Neutrophil (primary cell): ENCODE measurements around the gene ACTR3C.

Source experiments
- H3K27ac ChIP-seq: fragments of 200-600 bp; sonication (generic); 2 replicates; pipeline ENCODE4 v1.5.1; 2016; ENCODE audit warnings: mild to moderate bottlenecking, moderate library complexity
- H3K27me3 ChIP-seq: fragments of 200-600 bp; sonication (generic); 2 replicates; pipeline ENCODE4 v1.6.0; 2016; ENCODE audit warnings: mild to moderate bottlenecking
- H3K36me3 ChIP-seq: fragments of 200-600 bp; sonication (generic); 2 replicates; pipeline ENCODE4 v1.5.1; 2017
- H3K4me1 ChIP-seq, 2 experiments: fragments of 200-600 bp in 1 of 2; sonication (generic) in 1 of 2; 1 replicate in 1 of 2; 2 replicates in 1 of 2; pipeline versions ENCODE4 v1.5.1 to v1.6.1; 2013 to 2016; ENCODE audit warnings: low read depth in 1 of 2, low read length in 1 of 2, mild to moderate bottlenecking in 1 of 2, moderate library complexity in 1 of 2; ENCODE audit not compliant: control insufficient read depth in 1 of 2, insufficient read depth in 1 of 2
- H3K4me3 ChIP-seq, 2 experiments: fragments of 200-600 bp in 1 of 2; sonication (generic) in 1 of 2; 1 replicate in 1 of 2; 2 replicates in 1 of 2; pipeline ENCODE4 v1.5.1; 2013 to 2016; ENCODE audit warnings: low read depth in 1 of 2, low read length in 1 of 2, mild to moderate bottlenecking in 1 of 2, moderate library complexity in 1 of 2
- H3K9me3 ChIP-seq: fragments of 200-600 bp; sonication (generic); 2 replicates; pipeline ENCODE4 v1.5.1; 2016
- TF ChIP-seq, protein P1 (sequence below): fragments of 200-600 bp; sonication (generic); IDR thresholded peaks from 2 replicates; pipeline ENCODE4 v1.5.1; 2016; ENCODE audit warnings: antibody characterized with exemption

ACTR3C gene

GRCh38 chr7:150357771-150358427, 34.6 kb upstream of the ACTR3C start:
- TF ChIP-seq, protein P1, sequence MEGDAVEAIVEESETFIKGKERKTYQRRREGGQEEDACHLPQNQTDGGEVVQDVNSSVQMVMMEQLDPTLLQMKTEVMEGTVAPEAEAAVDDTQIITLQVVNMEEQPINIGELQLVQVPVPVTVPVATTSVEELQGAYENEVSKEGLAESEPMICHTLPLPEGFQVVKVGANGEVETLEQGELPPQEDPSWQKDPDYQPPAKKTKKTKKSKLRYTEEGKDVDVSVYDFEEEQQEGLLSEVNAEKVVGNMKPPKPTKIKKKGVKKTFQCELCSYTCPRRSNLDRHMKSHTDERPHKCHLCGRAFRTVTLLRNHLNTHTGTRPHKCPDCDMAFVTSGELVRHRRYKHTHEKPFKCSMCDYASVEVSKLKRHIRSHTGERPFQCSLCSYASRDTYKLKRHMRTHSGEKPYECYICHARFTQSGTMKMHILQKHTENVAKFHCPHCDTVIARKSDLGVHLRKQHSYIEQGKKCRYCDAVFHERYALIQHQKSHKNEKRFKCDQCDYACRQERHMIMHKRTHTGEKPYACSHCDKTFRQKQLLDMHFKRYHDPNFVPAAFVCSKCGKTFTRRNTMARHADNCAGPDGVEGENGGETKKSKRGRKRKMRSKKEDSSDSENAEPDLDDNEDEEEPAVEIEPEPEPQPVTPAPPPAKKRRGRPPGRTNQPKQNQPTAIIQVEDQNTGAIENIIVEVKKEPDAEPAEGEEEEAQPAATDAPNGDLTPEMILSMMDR = no peak
- no peaks in the 10 kb centered on the region for H3K36me3 ChIP-seq
- H3K4me1 ChIP-seq = no peaks in the 10 kb centered on the region
- H3K4me3 ChIP-seq = no peak overlapping the region
- H3K27me3 ChIP-seq = no peaks in the 10 kb centered on the region
- H3K27ac ChIP-seq = no peak overlapping the region
- no peaks in the 10 kb centered on the region for H3K9me3 ChIP-seq

DNA sequence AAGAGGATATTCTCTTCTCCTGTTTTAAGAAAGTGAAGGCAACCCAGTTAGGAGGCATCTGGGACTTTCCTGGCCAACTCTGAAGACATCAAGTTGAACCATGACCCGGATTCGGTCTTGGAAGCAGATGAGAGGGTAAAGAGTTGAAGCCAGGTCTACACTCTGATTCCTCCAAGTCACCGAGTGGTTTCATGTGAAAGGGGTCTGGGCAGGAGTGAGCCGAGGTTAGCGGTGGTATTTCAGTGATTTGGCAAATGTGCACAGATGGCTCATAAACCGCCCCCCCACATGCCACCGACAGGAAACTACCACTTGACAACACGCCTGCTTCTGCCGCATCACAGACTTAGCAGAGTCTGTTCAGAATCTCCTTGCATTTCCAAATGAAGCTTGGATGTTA, 33.9 kb upstream of the ACTR3C start:
- Histone ChIP-seq H3K27ac (no peak overlapping the region), H3K27me3 (no peaks in the 10 kb centered on the region), H3K4me1 (no peaks in the 10 kb centered on the region), H3K36me3 (no peaks in the 10 kb centered on the region), H3K4me3 (no peak overlapping the region), H3K9me3 (no peaks in the 10 kb centered on the region)
- TF ChIP-seq, protein P1 = no peak

DNA sequence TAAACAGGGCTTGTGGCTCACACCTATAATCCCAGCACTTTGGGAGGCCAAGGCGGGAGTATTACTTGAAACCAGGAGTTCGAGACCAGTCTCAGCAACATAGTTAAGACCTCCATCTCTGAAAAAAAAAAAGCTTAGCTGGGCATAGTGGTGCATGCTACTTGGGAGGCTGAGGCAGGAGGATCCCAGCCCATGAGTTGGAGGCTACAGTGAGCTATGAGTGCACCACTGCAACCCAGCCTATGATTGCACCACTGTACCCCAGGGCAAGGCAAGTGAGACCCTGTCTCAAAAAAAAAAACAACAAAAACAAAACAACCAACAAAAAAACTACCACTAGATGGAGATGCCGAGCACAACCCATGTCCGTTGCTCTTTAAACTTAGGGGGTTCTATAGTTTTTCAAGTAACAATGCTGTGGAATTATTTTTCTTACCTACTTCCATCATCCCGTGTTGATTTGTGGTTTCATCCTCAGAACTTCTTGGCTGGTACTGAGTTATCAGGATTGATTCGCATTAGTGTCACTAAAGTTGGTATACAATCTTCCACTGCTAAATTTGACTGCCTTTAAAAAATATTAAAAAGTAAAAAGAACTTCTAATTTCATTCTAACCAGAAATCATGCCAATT, 33.0 kb upstream of the ACTR3C start:
- TF ChIP-seq, protein P1 = peak; percentile 10
- no peaks in the 10 kb centered on the region for H3K4me1 ChIP-seq
- H3K27me3 ChIP-seq = no peaks in the 10 kb centered on the region
- H3K4me3 ChIP-seq = no peak overlapping the region
- no peak overlapping the region for H3K27ac ChIP-seq
- no peaks in the 10 kb centered on the region for H3K9me3 ChIP-seq
- no peaks in the 10 kb centered on the region for H3K36me3 ChIP-seq

- Histone ChIP-seq H3K4me3 (no peak overlapping the region), H3K9me3 (no peaks in the 10 kb centered on the region), H3K36me3 (no peaks in the 10 kb centered on the region), H3K27ac (no peak overlapping the region), H3K4me1 (no peaks in the 10 kb centered on the region), H3K27me3 (no peaks in the 10 kb centered on the region)
- TF ChIP-seq, protein P1 = no peak
Measured at GRCh38 chr7:150355666-150356059, 32.3 kb upstream of the ACTR3C start.

- H3K27me3 ChIP-seq = peaks cover under 1% of the 10 kb centered on the region
- no peak overlapping the region for H3K27ac ChIP-seq
- H3K4me3 ChIP-seq = no peak overlapping the region
- H3K4me1 ChIP-seq = no peaks in the 10 kb centered on the region
- H3K9me3 ChIP-seq = no peaks in the 10 kb centered on the region
- TF ChIP-seq, protein P1 = no peak
- no peaks in the 10 kb centered on the region for H3K36me3 ChIP-seq
Measured at GRCh38 chr7:150351587-150352194, 28.3 kb upstream of the ACTR3C start.
